ENCODE measurements around the gene VWA3B.
"Not testable (repeated sequence)": the region's sequence is repeated elsewhere in the genome, so short reads cannot be mapped to it uniquely, and the experiment has no call there.

Gene VWA3B

DNA sequence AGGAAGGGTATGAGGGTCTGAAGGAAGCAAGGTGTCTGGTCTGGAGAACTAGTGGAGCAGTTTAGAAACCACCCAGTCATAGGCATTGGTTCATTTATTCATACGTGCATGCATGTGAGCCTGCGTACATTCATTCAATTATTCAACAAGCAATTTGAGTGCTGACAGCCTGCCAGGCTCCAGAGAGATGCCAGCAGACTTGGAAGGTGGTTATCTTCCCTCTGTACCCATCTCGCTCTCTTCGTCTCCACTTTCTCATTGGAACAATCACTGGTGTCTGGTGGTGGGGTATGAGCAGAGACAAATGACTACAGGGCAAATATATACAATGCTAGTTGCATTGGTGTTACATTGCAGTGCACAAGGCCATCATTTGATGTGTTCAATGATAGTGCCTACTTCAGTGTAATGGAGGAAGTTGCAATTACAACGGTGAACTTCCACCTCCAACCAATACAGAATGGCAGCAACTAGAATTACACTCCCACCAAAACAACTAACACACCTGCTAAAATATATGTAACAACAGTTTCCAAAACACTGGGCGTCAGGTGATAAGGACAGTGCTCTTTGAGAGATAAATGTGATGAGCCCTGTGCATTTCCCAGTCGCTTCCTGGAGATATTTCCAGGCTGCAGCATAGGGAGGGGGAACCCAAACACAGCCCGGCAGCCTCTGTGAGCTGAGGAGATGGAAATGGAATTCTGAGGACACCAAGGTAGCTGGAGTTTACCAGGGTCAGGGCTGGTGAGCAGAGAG is 226.7 kb downstream of the VWA3B start:
- Histone ChIP-seq H3K27me3 (ENCODE audit: control insufficient read depth, insufficient read depth, low read length) (no peaks in the 10 kb centered on the region), H3K9ac (ENCODE audit: low read length) (no peak overlapping the region), H3K36me3 (ENCODE audit: control insufficient read depth, insufficient read depth, low read length) (no peaks in the 10 kb centered on the region), H3K9me3 (ENCODE audit: control insufficient read depth, low read length) (no peaks in the 10 kb centered on the region), H3K4me1 (ENCODE audit: control insufficient read depth, insufficient read depth, low read length) (peaks cover under 1% of the 10 kb centered on the region), H3K4me3 (ENCODE audit: low read length) (no peak overlapping the region)

DNA sequence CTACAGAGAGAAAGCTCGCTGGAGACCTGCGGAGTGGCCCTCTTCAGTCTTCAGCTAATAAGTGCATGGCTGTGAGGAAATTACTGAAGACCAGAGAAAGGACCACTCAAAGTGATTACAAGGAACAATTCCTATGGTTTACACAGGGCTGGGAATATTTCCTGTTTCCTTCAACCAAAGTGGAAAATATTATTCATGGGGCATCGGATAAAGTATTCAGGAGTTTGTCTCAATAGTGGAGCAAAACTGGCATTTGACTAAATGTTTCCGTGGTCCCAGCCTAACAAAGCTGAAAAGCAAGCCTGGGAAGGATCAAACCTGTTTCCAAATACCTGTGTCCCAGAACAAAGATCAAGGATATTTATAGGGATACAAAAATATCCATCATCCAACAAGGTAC is 227.3 kb downstream of the VWA3B start:
- no peaks in the 10 kb centered on the region for H3K36me3 ChIP-seq (ENCODE audit: control insufficient read depth, insufficient read depth, low read length)
- H3K9me3 ChIP-seq (ENCODE audit: control insufficient read depth, low read length): no peaks in the 10 kb centered on the region
- H3K9ac ChIP-seq (ENCODE audit: low read length): no peak overlapping the region
- no peaks in the 10 kb centered on the region for H3K4me1 ChIP-seq (ENCODE audit: control insufficient read depth, insufficient read depth, low read length)
- no peak overlapping the region for H3K4me3 ChIP-seq (ENCODE audit: low read length)
- H3K27me3 ChIP-seq (ENCODE audit: control insufficient read depth, insufficient read depth, low read length): no peaks in the 10 kb centered on the region

DNA sequence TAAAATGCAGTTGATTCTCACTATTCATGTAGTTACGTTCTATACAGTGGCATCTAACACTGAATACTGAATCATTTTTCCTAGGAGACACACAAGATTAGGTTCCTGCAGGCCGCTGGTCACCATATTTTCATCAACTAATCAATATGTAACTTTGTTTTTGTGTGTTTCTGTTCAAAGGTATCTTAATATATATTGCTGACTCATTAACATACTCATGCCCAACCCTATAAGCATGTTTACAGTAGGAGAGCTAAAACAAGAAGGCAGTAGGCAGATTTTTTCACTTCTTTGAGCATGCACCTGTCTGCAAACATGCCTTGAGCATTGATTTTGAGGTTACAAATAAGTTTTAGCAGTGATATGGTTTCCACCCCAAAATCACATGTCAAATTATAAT is 229.0 kb downstream of the VWA3B start:
- peaks cover 4% of the 10 kb centered on the region for H3K9me3 ChIP-seq (ENCODE audit: control insufficient read depth, low read length)
- H3K9ac ChIP-seq (ENCODE audit: low read length): no peak overlapping the region
- no peaks in the 10 kb centered on the region for H3K36me3 ChIP-seq (ENCODE audit: control insufficient read depth, insufficient read depth, low read length)
- H3K27me3 ChIP-seq (ENCODE audit: control insufficient read depth, insufficient read depth, low read length): no peaks in the 10 kb centered on the region
- H3K4me1 ChIP-seq (ENCODE audit: control insufficient read depth, insufficient read depth, low read length): no peaks in the 10 kb centered on the region
- no peak overlapping the region for H3K4me3 ChIP-seq (ENCODE audit: low read length)

DNA sequence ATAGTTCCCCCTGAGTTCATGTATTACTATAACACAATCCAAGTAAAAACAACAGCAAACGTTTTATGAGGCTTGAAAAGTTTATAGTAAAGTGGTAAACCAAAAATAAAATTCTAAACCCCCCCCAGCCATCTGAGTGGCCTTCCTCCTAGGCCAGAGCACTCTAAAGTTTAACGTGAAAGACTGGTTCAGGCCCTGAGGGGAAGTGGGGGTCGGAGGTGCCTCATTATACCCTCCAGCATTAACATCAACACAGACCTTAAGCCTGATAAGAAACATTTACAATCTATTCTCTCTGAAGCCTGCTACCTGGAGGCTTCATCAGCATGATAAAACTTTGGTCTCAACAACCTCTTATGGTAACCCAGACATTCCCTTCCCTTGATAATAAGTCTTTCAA is 230.2 kb downstream of the VWA3B start:
- Histone ChIP-seq H3K27me3 (ENCODE audit: control insufficient read depth, insufficient read depth, low read length) (no peaks in the 10 kb centered on the region), H3K4me3 (ENCODE audit: low read length) (no peak overlapping the region), H3K9me3 (ENCODE audit: control insufficient read depth, low read length) (peaks cover 9% of the 10 kb centered on the region), H3K36me3 (ENCODE audit: control insufficient read depth, insufficient read depth, low read length) (no peaks in the 10 kb centered on the region), H3K9ac (ENCODE audit: low read length) (no peak overlapping the region), H3K4me1 (ENCODE audit: control insufficient read depth, insufficient read depth, low read length) (no peaks in the 10 kb centered on the region)

DNA sequence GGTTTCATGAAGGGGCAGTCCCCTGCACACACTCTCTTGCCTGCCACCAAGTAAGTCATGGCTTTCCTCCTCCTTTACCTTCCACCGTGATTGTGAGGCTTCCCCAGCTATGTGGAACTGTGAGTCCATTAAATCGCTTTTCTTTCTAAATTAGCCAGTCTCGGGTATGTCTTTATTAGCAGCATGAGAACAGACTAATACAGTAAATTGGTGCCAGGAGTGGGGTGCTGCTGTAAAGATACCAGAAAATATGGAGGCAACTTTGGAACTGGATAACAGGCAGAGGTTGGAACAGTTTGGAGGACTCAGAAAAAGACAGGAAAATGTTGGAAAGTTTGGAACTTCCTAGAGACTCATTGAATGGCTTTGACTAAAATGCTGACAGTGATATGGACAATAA is 233.2 kb downstream of the VWA3B start:
- H3K36me3 ChIP-seq (ENCODE audit: control insufficient read depth, insufficient read depth, low read length); H3K9ac ChIP-seq (ENCODE audit: low read length); H3K27me3 ChIP-seq (ENCODE audit: control insufficient read depth, insufficient read depth, low read length); H3K4me1 ChIP-seq (ENCODE audit: control insufficient read depth, insufficient read depth, low read length); H3K9me3 ChIP-seq (ENCODE audit: control insufficient read depth, low read length); H3K4me3 ChIP-seq (ENCODE audit: low read length): not testable (repeated sequence)

DNA sequence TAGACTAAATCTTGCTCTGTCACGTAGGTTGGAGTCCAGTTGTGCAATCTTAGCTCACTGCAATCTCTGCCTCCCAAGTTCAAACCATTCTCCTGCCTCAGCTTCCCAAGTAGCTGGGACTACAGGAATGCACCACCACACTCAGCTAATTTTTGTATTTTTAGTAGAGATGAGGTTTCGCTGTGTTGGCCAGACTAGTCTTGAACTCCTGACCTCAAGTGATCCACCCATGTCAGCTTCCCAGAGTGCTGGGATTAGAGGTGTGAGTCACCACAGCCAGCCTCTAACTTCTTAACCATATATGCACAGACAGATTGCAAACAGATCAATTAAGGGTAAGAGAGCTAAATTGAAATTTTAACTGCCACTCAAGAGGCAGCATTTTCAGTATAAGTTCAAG is 237.2 kb downstream of the VWA3B start:
- Histone ChIP-seq H3K9me3 (ENCODE audit: control insufficient read depth, low read length) (peaks cover 9% of the 10 kb centered on the region), H3K27me3 (ENCODE audit: control insufficient read depth, insufficient read depth, low read length) (no peaks in the 10 kb centered on the region), H3K4me3 (ENCODE audit: low read length) (no peak overlapping the region), H3K36me3 (ENCODE audit: control insufficient read depth, insufficient read depth, low read length) (no peaks in the 10 kb centered on the region), H3K4me1 (ENCODE audit: control insufficient read depth, insufficient read depth, low read length) (no peaks in the 10 kb centered on the region), H3K9ac (ENCODE audit: low read length) (no peak overlapping the region)

DNA sequence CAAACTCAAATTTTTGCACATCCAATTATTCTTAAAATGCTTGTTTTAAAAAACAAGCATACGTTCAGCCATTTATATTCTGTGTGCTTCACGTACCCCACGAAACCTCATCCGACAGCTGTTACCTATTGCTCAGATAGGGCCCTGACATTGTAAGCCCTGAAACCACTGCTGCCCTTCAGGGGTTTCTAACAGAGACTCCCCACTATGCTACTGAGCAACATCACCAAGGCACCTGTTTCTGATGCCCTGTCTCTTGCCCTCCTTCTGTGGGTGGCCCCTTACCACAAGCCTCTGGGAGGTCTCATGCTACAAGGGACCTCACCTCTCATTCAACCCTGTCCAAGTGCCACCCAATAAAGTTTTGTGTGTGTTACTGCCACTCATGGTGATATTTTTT is 240.8 kb downstream of the VWA3B start:
- no peak overlapping the region for H3K9ac ChIP-seq (ENCODE audit: low read length)
- no peaks in the 10 kb centered on the region for H3K9me3 ChIP-seq (ENCODE audit: control insufficient read depth, low read length)
- H3K4me1 ChIP-seq (ENCODE audit: control insufficient read depth, insufficient read depth, low read length): no peaks in the 10 kb centered on the region
- no peaks in the 10 kb centered on the region for H3K27me3 ChIP-seq (ENCODE audit: control insufficient read depth, insufficient read depth, low read length)
- H3K4me3 ChIP-seq (ENCODE audit: low read length): no peak overlapping the region
- no peaks in the 10 kb centered on the region for H3K36me3 ChIP-seq (ENCODE audit: control insufficient read depth, insufficient read depth, low read length)

DNA sequence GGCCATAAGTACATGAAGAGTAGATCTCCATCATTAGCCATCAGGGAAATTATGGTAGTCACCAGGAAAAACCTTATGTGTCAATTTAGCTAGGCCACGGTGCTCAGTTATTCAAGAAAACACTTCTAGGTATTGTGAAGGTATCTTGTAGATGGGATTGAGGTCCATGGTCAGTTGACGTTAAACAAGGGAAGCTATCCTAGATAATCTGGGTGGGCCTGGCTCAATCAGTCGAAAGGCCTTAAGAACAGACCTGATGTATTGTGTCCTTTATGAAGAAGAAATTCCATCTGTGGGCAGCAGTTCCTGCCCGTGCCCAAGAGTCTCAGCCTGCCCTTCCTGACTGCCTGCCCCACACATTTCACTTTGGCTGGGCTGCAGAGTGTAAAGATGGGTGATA is 242.6 kb downstream of the VWA3B start:
- Histone ChIP-seq H3K9ac (ENCODE audit: low read length) (no peak overlapping the region), H3K9me3 (ENCODE audit: control insufficient read depth, low read length) (no peaks in the 10 kb centered on the region), H3K4me3 (ENCODE audit: low read length) (no peak overlapping the region), H3K27me3 (ENCODE audit: control insufficient read depth, insufficient read depth, low read length) (no peaks in the 10 kb centered on the region), H3K36me3 (ENCODE audit: control insufficient read depth, insufficient read depth, low read length) (no peaks in the 10 kb centered on the region), H3K4me1 (ENCODE audit: control insufficient read depth, insufficient read depth, low read length) (peaks cover 5% of the 10 kb centered on the region)

DNA sequence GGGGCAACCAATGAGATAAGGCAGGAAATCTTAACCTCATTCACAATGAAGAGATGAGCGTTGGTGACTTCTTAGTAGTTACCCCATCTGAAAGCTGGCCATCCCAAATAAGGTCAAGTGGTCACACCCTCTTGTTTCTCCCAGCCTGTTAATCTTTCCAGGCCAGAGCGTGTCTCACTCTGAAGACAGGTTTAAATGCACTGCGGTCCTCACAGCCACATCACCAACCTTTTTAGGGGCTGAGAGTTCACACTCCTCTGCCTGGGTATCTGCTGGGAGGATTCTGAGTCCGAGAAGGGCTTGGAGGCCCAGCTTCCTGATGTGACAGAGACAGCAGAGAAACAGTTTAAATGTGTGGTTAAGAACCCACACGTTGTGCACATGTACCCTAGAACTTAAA is 246.0 kb downstream of the VWA3B start:
- H3K4me1 ChIP-seq (ENCODE audit: control insufficient read depth, insufficient read depth, low read length): peaks cover 6% of the 10 kb centered on the region
- H3K27me3 ChIP-seq (ENCODE audit: control insufficient read depth, insufficient read depth, low read length): no peaks in the 10 kb centered on the region
- H3K9me3 ChIP-seq (ENCODE audit: control insufficient read depth, low read length): no peaks in the 10 kb centered on the region
- no peak overlapping the region for H3K9ac ChIP-seq (ENCODE audit: low read length)
- no peak overlapping the region for H3K4me3 ChIP-seq (ENCODE audit: low read length)
- no peaks in the 10 kb centered on the region for H3K36me3 ChIP-seq (ENCODE audit: control insufficient read depth, insufficient read depth, low read length)

DNA sequence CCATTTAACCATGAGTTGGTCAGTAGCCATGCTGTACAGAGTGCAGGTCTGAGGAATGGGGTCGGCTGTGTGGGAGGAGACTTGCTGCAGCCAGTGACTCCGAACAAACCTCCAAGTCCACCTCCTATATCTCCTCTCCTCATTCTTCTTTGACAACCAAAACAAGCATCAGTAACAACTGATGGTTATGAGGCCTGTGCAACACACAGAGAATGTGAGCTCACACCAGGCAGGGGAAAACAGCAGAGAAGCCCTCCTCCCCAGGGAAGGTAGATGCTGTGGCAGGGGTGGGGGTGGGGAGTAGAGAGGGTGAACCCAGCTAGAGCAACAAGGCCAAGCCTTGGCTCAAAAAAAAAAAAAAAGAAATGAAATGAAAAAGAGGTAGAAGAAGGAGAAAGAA is 247.0 kb downstream of the VWA3B start:
- peaks cover 6% of the 10 kb centered on the region for H3K4me1 ChIP-seq (ENCODE audit: control insufficient read depth, insufficient read depth, low read length)
- no peaks in the 10 kb centered on the region for H3K36me3 ChIP-seq (ENCODE audit: control insufficient read depth, insufficient read depth, low read length)
- no peaks in the 10 kb centered on the region for H3K27me3 ChIP-seq (ENCODE audit: control insufficient read depth, insufficient read depth, low read length)
- no peak overlapping the region for H3K4me3 ChIP-seq (ENCODE audit: low read length)
- no peak overlapping the region for H3K9ac ChIP-seq (ENCODE audit: low read length)
- H3K9me3 ChIP-seq (ENCODE audit: control insufficient read depth, low read length): no peaks in the 10 kb centered on the region

DNA sequence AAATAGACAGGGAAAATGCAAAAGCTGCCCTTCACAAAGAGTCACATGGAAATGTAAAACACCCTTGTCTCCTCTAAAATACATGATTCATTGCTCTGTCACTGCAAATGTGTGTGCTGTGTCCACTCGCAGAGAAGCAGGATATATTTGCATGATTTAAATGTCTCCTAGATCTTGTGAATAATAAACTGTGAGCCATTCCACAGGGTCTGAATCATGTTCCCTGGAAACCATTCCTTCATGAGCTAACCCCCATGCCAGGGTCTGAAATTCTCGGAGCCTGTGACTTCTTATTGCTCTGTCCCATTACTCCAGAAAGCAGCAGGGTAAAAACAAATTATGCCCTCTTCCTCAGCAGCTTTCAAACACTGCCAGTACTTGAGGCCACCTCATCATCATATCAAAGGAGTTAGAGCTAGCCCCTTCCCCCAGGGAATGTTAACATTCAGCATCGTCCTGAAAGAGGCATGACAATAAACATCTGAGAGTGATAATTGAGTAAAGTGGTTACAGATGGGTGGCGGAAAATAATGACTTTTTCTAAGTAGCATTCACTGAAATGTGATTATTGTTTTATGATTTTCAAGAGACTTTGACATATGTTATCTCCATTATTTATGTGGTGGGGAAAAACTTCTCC is 247.6 kb downstream of the VWA3B start:
- Histone ChIP-seq H3K4me3 (ENCODE audit: low read length) (no peak overlapping the region), H3K9ac (ENCODE audit: low read length) (no peak overlapping the region), H3K4me1 (ENCODE audit: control insufficient read depth, insufficient read depth, low read length) (peaks cover 6% of the 10 kb centered on the region), H3K9me3 (ENCODE audit: control insufficient read depth, low read length) (no peaks in the 10 kb centered on the region), H3K27me3 (ENCODE audit: control insufficient read depth, insufficient read depth, low read length) (no peaks in the 10 kb centered on the region), H3K36me3 (ENCODE audit: control insufficient read depth, insufficient read depth, low read length) (no peaks in the 10 kb centered on the region)

DNA sequence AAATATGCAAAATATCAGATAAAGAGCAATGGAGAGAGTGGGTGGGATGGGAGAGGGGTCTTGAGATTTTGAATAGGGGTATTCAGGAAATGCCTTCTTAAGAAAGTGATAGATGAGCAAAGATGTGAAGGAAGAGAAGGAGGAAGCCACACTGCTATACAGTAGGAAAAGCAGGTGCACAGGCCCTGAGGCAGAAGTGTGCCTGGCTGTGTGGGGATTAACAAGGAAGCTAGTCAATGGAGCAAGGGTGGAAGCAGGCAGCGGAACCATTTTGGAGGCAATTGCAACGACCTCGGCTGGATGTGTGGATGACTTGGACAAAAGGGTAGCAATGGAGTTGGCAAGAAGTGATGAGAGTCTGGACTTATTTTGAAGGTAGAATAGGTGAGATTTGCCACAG is 248.3 kb downstream of the VWA3B start:
- Histone ChIP-seq H3K4me1 (ENCODE audit: control insufficient read depth, insufficient read depth, low read length) (peaks cover 6% of the 10 kb centered on the region), H3K36me3 (ENCODE audit: control insufficient read depth, insufficient read depth, low read length) (no peaks in the 10 kb centered on the region), H3K4me3 (ENCODE audit: low read length) (no peak overlapping the region), H3K9ac (ENCODE audit: low read length) (no peak overlapping the region), H3K27me3 (ENCODE audit: control insufficient read depth, insufficient read depth, low read length) (no peaks in the 10 kb centered on the region), H3K9me3 (ENCODE audit: control insufficient read depth, low read length) (no peaks in the 10 kb centered on the region)

Data from mucosa of stomach (tissue), 1 donor.